Skin epidermis (tissue), 12 donors: ENCODE measurements around the gene MRPL40.
"Not testable (repeated sequence)": the region's sequence is repeated elsewhere in the genome, so short reads cannot be mapped to it uniquely, and the experiment has no call there.

ENCODE experiments used
- H3K27ac ChIP-seq, 21 experiments: fragments of 200-600 bp; sonication (generic) in 11 of 21; one replicate each; pipeline ENCODE4 v1.5.0; 2020; ENCODE audit warnings: mild to moderate bottlenecking in 3 of 21, inconsistent platforms in 2 of 21, moderate library complexity in 2 of 21
- H3K4me3 ChIP-seq, 7 experiments: fragments of 200-600 bp; sonication (generic) in 2 of 7; one replicate each; pipeline ENCODE4 v1.5.0; 2020; ENCODE audit warnings: inconsistent platforms in 2 of 7, mild to moderate bottlenecking in 2 of 7, moderate library complexity in 1 of 7

The MRPL40 gene

GRCh38 chr22:19434829-19435580 is 2.7 kb downstream of the MRPL40 start:
- Histone ChIP-seq H3K4me3 (no peak overlapping the region), H3K27ac (peak overlapping the region in 1 of 21 experiments; percentile 30)

DNA sequence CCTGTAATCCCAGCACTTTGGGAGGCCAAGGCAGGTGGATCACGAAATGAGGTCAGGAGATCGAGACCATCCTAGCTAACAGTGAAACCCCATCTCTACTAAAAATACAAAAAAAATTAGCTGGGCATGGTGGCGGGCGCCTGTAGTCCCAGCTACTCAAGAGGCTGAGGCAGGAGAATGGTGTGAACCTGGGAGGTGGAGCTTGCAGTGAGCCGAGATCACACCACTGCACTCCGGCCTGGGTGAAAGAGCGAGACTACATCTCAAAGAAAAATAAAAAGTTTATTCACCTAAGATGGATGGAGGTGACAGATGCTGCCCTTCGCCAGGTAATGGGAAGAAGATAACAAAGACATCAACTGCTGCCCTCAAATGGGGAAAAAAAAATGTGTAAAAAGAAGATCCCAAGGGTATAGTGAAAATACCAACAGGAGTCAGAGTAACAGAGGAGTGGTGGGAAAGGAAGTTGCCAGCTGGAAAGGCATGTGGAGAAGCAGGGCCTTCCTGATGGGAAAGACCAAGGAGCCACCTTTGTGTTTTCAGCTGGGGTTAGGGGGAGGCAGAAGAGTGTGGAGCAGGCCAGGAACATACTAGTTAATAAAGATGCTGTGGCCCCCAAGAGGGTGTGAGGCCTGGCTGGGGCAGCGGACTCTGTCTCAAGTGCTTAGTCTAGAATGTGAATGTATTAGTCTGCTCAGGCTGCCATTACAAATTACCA is 4.3 kb downstream of the MRPL40 start:
- H3K4me3 ChIP-seq, H3K27ac ChIP-seq: not testable (repeated sequence)

DNA sequence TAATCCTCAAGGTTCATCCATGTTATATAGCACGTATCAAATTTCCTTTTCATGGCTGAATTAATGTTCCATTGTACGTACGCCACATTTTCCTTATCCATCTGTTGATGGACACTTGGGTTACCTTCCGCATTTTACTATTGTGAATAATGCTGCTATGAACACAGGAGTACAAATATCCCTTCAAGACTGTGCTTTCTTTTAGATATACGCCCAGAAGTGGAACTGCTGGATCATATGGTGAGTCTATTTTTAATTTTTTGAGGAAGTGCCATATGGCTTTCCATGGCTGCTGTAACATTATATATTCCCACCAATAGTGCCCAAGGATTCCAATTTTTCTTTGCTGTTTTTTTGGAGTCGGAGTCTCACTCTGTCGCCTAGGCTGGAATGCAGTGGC is 6.0 kb downstream of the MRPL40 start:
- H3K27ac ChIP-seq = no peak overlapping the region
- H3K4me3 ChIP-seq = no peak overlapping the region

DNA sequence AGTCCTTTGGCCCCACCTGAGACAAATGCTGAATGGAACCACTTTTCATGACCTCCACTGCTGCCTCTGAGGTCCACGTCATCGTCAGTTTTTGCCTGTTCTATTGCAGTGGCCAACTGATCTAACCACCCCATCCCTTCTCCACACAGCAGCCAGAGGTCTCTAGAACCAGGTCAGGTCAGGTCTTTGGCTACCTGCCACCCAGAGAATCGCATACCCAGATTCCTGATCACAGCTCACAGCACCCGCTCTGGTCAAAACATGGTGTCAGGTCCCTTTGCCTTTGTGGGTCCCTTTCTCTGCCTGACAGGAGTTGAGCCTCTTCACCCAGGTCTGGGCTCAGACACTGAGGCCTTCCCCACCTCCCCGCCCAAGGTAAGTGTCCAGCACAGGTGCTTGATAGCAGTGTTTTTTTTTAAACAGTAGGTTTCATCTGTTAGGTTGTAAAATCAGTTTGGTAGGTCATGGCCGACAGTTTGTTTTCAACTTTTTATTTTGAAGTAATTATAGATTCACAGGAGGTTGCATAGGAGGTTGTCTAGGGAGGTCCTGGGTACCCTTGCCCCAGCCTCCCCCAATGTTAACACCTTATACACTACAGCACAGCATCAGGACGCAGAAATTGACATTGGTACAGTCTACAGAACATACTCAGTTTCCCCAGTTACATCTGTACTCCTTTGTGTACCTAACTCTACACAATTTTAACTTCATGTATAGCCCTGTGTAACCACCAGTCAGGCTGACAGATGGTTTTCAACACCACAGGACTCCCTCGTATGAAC is 8.3 kb downstream of the MRPL40 start:
- no peak overlapping the region for H3K27ac ChIP-seq
- H3K4me3 ChIP-seq = no peak overlapping the region

DNA sequence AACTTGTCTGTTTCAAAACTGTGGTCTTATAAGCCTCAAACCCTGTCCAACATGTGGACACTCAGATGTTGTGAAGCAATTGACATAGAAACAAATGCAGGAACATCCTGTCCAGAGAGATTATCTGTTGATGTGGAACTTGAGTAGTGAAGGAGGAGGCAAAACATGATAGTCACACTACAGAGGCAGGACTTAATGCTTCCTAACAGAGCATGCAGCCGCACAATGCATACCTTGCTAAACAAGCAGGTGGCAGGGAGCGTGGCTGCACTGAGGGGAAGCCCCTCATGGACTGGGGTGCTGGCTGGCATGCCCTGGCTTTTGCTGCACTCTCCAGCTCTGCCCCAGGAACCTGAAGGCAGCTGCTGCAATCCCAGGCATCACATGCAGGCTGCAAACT is 9.8 kb downstream of the MRPL40 start:
- no peak overlapping the region for H3K4me3 ChIP-seq
- no peak overlapping the region for H3K27ac ChIP-seq

DNA sequence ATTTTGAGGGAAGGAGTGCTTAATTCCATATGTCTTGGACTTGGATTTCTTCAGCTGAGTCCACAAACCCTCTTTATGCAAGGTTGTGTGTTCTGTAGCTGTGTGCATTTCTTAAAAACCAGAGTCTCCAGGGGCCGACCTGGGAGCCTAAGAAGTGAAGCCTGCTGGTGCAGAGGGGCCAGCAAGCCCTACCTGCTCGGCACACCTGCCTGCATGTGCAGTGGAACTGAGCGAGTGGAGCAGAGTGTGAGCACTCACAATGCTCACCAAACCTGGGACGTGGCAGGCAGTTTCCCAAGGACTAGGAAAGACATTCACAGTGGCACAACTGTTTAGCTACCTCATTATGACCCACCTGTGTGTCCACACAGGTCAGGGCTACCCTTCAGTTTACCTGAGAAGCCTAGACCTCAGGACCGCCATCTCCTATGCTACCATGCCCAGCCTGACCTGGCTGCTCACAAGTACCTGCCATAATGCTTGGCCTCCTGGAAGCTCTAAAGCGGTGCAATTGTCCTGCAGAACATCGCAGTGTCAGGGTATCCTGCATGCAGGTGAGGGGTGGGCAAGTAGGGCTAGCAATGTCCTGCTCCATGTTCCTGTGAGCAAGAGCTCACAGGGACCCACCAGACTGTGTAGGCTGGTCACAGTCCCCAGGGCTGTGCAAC is 11.3 kb downstream of the MRPL40 start:
- H3K4me3 ChIP-seq = no peak overlapping the region
- no peak overlapping the region for H3K27ac ChIP-seq

- not testable (repeated sequence) for H3K4me3 ChIP-seq, H3K27ac ChIP-seq
Measured at GRCh38 chr22:19445279-19445982, 13.1 kb downstream of the MRPL40 start.

DNA sequence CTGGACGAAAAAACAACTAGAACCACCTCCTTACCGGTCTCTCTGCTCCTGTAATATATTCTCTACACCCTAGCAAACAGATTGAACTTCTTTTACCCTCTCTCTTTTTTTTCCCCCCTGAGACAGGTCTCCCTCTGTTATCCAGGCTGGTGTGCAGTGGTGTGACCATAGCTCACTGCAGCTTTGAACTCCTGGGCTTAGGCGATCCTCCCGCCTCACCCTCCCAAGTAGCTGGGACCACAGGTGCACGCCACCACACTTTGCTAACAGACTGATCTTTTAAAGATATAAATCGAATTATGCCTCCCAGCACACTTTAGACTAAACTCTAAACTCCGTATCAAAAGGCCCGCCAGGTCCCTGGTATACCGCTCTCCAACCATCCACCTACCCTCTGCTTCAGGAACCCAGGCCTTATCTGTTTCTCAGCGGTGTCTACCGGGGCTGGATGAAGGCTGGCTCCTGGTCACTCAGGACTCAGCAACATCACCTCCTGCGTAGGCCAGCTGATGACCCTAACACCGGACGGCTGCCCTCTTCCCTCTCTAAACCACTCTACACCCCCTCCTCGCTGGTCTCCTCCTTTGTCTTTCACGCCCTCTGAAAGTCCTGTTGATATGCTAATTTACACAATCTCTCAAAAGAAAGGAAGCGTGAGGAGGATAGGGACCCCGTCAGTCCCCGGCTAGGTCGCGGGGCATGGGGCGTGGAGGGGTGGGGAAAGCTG is 14.4 kb downstream of the MRPL40 start:
- peak overlapping the region; percentile 78 to 98 (median 92) for H3K27ac ChIP-seq
- H3K4me3 ChIP-seq = peak overlapping the region; percentile 64 to 92 (median 85)

DNA sequence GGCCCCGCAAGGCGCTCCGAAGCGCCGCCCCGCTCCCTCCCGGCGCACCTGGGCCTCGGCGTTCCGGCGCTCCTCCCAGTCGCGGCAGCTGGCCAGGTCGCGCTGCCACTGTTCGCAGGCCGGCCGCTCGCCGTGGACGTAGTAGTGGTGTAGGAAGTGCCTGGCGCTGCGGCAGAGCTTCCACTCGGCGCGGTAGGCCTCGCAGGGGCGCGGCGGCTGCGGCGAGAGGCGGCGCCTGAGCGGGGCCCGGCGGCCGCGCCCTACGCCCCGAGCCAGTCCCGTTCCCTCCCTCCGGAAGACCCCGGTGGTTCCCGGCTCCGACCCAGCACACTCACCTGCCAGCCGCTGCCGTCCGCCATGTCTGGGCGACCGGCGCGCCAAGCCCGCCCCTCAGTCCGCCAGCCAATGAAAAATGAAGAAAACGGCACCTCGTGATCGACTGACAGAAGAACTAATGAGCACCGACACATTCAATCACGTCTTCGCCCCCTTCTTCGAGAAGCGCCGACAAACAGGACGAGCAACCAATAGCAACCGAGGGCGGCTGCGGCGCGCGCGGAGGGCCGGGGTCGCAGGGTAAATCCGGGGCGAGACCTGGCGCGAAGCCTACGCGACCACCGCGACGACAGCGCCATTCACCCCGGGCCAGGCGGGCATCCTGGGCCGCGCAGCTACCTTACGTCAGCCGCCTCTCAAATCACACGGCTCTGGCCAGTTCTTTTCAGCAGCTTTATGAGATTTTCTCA is 15.2 kb downstream of the MRPL40 start, which contains the start of gene C22orf39:
TSS of gene C22orf39 (minus strand) at position 382 of the 746 bp plus-strand sequence. CDS start at position 359, 23 bp downstream.
- Histone ChIP-seq H3K27ac (peak within 1 kb of the TSS; percentile 78 to 98 (median 92)), H3K4me3 (peak within 1 kb of the TSS; percentile 64 to 92 (median 85))

DNA sequence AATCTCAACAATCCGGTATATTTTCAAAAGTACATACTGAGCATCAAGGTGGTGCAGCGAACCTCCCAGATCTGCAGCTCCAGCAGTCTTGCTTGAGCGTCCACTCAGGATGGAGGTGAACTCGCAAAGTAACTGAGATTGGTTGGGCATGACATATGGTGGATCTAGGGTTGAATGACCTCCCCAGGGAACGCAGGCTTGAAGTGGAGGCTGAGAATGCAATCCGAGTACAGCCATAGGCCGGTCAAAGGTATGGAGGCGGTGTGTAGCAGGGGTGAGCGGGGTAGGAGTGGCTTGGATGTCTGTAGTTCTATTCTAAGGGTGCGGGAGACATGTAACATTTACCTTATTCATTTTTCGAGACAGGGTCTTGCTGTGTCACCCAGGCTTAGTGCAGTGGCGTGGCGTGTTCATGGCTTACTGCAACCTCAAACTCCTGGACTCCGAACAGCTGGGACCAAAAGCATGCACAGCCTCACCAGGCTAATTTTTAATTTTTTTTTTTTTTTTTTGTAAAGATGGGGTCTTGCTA is 15.8 kb downstream of the MRPL40 start:
- H3K27ac ChIP-seq = peak overlapping the region in 20 of 21 experiments; percentile 40 to 98 (median 92)
- H3K4me3 ChIP-seq = peak overlapping the region; percentile 64 to 92 (median 85)

GRCh38 chr22:19448739-19449421 is 16.5 kb downstream of the MRPL40 start:
- peak overlapping the region in 1 of 21 experiments; percentile 93 for H3K27ac ChIP-seq
- no peak overlapping the region for H3K4me3 ChIP-seq

DNA sequence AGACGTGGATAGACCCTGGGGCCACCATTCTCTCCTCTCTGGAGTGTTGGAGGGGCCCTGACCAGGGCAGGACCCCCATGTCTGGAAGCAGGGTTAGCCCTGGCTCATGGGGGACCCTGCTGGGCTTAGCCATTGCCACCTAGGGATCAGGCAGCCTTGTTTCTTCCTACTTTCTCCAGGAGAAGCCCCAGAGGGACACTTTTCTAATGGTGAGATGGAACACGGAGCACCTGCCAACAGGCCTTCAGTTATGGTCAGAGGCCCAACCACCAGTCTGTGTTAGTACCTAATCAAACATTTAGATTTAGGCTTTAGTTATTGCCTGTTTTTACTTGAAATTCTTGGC is 17.1 kb downstream of the MRPL40 start:
- Histone ChIP-seq H3K27ac (no peak overlapping the region), H3K4me3 (no peak overlapping the region)

DNA sequence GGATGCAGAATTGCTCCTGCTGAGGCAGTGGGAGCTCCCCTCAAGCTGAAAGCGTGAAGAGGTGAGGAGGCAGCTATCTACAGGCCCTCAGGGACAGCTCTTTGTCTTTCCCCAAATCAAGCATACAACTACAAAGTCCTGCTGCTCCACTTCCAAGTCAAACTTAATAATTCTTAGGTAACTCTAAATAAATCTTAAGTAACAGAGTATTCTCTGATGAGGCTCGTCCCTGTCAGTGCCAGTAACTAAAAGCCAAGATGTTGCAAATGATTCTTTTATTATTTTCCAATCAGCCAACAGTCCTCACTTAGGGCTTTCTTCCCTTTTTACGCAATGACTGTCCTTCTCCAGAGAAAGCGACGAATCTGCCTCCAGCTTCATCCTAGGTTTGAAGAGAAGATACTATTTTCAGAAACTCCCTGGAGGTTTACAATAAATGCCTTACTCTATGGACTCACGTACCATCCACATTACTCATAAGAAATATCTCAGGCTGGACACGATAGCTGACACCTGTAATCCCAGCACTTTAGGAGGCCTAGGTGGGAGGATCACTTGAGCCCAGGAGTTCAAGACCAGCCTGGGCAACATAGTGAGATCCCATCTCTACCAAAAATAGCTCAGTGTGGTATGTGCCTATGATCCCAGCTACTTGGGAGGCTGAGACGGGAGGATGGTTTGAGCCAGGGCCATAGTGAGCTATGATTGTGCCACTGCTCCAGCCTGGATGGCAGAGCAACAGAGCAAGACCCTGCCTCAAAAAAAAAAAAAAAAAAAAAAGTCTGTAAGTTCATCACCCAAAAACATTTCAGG is 18.2 kb downstream of the MRPL40 start:
- H3K4me3 ChIP-seq = no peak overlapping the region
- no peak overlapping the region for H3K27ac ChIP-seq

GRCh38 chr22:19451570-19451969 is 19.2 kb downstream of the MRPL40 start:
- H3K4me3 ChIP-seq = no peak overlapping the region
- no peak overlapping the region for H3K27ac ChIP-seq

DNA sequence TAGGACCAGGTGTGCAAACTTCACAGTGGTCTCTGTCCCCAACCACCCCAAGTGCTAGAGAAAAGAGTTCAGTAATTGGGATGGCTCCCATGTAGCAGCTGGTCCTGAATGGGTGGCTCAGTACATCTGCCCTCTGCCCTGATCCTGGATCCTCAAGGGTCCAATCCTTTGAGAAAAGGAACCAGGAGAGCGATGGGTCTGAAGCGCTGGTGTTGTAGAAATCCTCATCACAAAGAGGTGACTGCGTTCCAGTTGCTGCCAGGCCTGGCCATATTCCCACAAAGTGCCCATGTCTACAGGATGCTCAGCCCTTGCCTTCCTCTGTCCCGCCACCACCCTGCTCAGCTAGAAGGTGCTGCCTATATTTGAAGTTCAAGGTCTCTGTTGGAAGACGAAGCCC is 21.4 kb downstream of the MRPL40 start:
- Histone ChIP-seq H3K27ac (no peak overlapping the region), H3K4me3 (no peak overlapping the region)

- no peak overlapping the region for H3K4me3 ChIP-seq
- no peak overlapping the region for H3K27ac ChIP-seq
Measured at GRCh38 chr22:19454156-19454555, 21.8 kb downstream of the MRPL40 start.
